Spleen (tissue), 11 donors: ENCODE results near the gene DAAM2. TPM values are rescaled to one million over a fixed set of nuclear protein-coding genes. Genes with fewer than 3 reads are reported as not detected.

Experiments used
- DNase-seq: peaks from one replicate; pipeline ENCODE4 v3.0.0-alpha.2; 2020
- H3K27ac ChIP-seq, 8 donors: fragments of 200-600 bp; sonication (generic) in 7 of 8; 1 replicate in 4 of 8; 2 replicates in 4 of 8; pipeline versions ENCODE4 v1.5.0 to v1.8.0; 2016 to 2021; ENCODE audit warnings: inconsistent platforms in 4 of 8, mild to moderate bottlenecking in 4 of 8, moderate library complexity in 1 of 8
- H3K27me3 ChIP-seq, 7 donors: fragments of 200-600 bp; sonication (generic) in 6 of 7; replicated peaks in 1 of 7; 1 replicate in 4 of 7; 2 replicates in 3 of 7; pipeline versions ENCODE4 v1.5.0 to v1.8.0; 2016 to 2021; ENCODE audit warnings: inconsistent platforms in 3 of 7, mild to moderate bottlenecking in 1 of 7
- H3K36me3 ChIP-seq, 6 donors: fragments of 200-600 bp; sonication (generic) in 5 of 6; 1 replicate in 4 of 6; 2 replicates in 2 of 6; pipeline versions ENCODE4 v1.5.0 to v1.8.0; 2016 to 2021; ENCODE audit warnings: inconsistent platforms in 2 of 6
- H3K4me1 ChIP-seq, 6 donors: fragments of 200-600 bp; sonication (generic) in 5 of 6; 1 replicate in 3 of 6; 2 replicates in 3 of 6; pipeline versions ENCODE4 v1.5.0 to v1.8.0; 2016 to 2021; ENCODE audit warnings: inconsistent platforms in 3 of 6
- H3K4me3 ChIP-seq, 8 donors: fragments of 200-600 bp; sonication (generic) in 7 of 8; 1 replicate in 4 of 8; 2 replicates in 4 of 8; pipeline versions ENCODE4 v1.5.0 to v1.8.0; 2016 to 2021; ENCODE audit warnings: inconsistent platforms in 4 of 8, mild to moderate bottlenecking in 4 of 8, moderate library complexity in 2 of 8
- H3K9me3 ChIP-seq, 8 donors: fragments of 200-600 bp; sonication (generic) in 7 of 8; 1 replicate in 4 of 8; 2 replicates in 4 of 8; pipeline versions ENCODE4 v1.5.0 to v1.8.0; 2016 to 2021; ENCODE audit warnings: inconsistent platforms in 4 of 8
- CTCF ChIP-seq, 11 experiments: fragments of 200-600 bp in 7 of 11; fragments of 450-650 bp in 4 of 11; sonication (generic) in 4 of 11; IDR thresholded peaks in 8 of 11; conservative IDR thresholded peaks in 3 of 11; 1 replicate in 7 of 11; 2 replicates in 4 of 11; pipeline versions ENCODE4 v1.4.0 to v1.8.0; 2016 to 2021; ENCODE audit warnings: antibody characterized with exemption in 11 of 11, inconsistent platforms in 4 of 11, mild to moderate bottlenecking in 1 of 11
- POLR2A ChIP-seq, 3 donors: fragments of 450-650 bp; IDR thresholded peaks; one replicate each; pipeline ENCODE4 v1.5.1; 2017; ENCODE audit warnings: antibody characterized with exemption in 3 of 3, mild to moderate bottlenecking in 1 of 3
- POLR2AphosphoS5 ChIP-seq, 3 donors: sonication (generic); formaldehyde crosslinking; IDR thresholded peaks; one replicate each; pipeline ENCODE4 v1.5.1; 2017; ENCODE audit warnings: antibody characterized with exemption in 3 of 3
- WGBS, 5 donors: extraction: QIAGEN DNeasy Blood & Tissue Kit in 3 of 5; methylation state at CpG; one replicate each; pipeline versions ENCODE4 v1.1.5 to v1.1.7; 2013 to 2018; 5-methylcytosine and 5-hydroxymethylcytosine counted together
- intact Hi-C: fragments of 100-400 bp; cut with DNase I; formaldehyde crosslinking; loops from one replicate; pipeline ENCODE4 v1.15.0; 2023; ENCODE audit warnings: low total_unique reads
- polyA plus RNA-seq, 3 donors: library from polyadenylated mRNA; stranded (reverse); fragments of 200-250 nt; gene quantifications; one replicate each; pipeline ENCODE4 v1.2.1, GENCODE V29; 2013
- total RNA-seq, 7 donors: library from RNA; depleted of rRNA in 3 of 7; stranded (reverse); fragments of >200 nt in 3 of 7; fragmentation: NEBNext Ultra II Directional in 4 of 7; extraction: Animal tissue kit (Norgen Biotek cat#: 25700) in 4 of 7; gene quantifications; one replicate each; pipeline versions ENCODE4 v1.1.0 to v1.2.1, GENCODE V29; 2016 to 2021
- donor health status: healthy with polysubstance abuse.
- donor health status: DM: no; HTN: no; CAD: no; lungs with moderate emphysema.
- donor health status: DM: no; HTN: no; CAD: no.
- donor health status: Bipolar disorder and iron deficiency.
- donor health status: healthy.
- donor health status: DM: no; HTN: no; CAD: no.
- donor health status: DM: yes; HTN: yes; CAD: no.

The DAAM2 gene
- total and polyA plus RNA-seq, 10 donors: 6.0 to 115 (median 73.8) TPM

GRCh38 chr6:39889229-39889628, 97.1 kb downstream of the DAAM2 start:
- Histone ChIP-seq H3K9me3 (no peaks in the 10 kb centered on the region), H3K36me3 (peaks cover 0 to 100% (median 0%) of the 10 kb centered on the region in 6 donors), H3K27me3 (peaks cover 0 to 20% (median 0%) of the 10 kb centered on the region in 7 donors), H3K4me3 (no peak overlapping the region), H3K4me1 (peaks cover 0 to 23% (median 3%) of the 10 kb centered on the region in 6 donors), H3K27ac (peak overlapping the region in 5 of 8 donors; percentile 22 to 72 (median 68))
- DNase-seq: no peak
- 64 to 83% (median 77%) methylated on average over 2 of the region's 2 CpGs for WGBS, 5 donors
- TF ChIP-seq POLR2AphosphoS5 (IDR thresholded peaks at IDR 0.05) (no peak), POLR2A (IDR thresholded peaks at IDR 0.05) (no peak), CTCF (IDR thresholded peaks at IDR 0.05 in 8 of 11, conservative IDR thresholded peaks at IDR 0.05 in 3 of 11) (no peak)
- intact Hi-C loops: no loop called here

- 82 to 91% (median 88%) methylated on average over 6 of the region's 6 CpGs for WGBS, 5 donors
- peak overlapping the region in 5 of 8 donors; percentile 5 to 37 (median 10) for H3K27ac ChIP-seq
- H3K4me1 ChIP-seq: peaks cover 0 to 23% (median 3%) of the 10 kb centered on the region in 6 donors
- DNase-seq: no peak
- H3K9me3 ChIP-seq: no peaks in the 10 kb centered on the region
- peaks cover 0 to 20% (median 0%) of the 10 kb centered on the region in 7 donors for H3K27me3 ChIP-seq
- peak in 1 of 3 donors; percentile 9 for TF ChIP-seq POLR2AphosphoS5 (IDR thresholded peaks at IDR 0.05)
- no peak for TF ChIP-seq CTCF (IDR thresholded peaks at IDR 0.05 in 8 of 11, conservative IDR thresholded peaks at IDR 0.05 in 3 of 11)
- no peak for TF ChIP-seq POLR2A (IDR thresholded peaks at IDR 0.05)
- peaks cover 0 to 100% (median under 1%) of the 10 kb centered on the region in 6 donors for H3K36me3 ChIP-seq
- H3K4me3 ChIP-seq: no peak overlapping the region
- intact Hi-C loops: loop anchor here (10.0 kb wide), 1 partner anchor 517 kb away; no protein-coding TSS in a partner anchor
Measured at GRCh38 chr6:39891353-39891752, 99.2 kb downstream of the DAAM2 start.

GRCh38 chr6:39891976-39892375, 99.8 kb downstream of the DAAM2 start:
- peaks cover 0 to 100% (median 2%) of the 10 kb centered on the region in 6 donors for H3K36me3 ChIP-seq
- DNase-seq: no peak
- H3K4me1 ChIP-seq: peaks cover 0 to 23% (median 3%) of the 10 kb centered on the region in 6 donors
- H3K27me3 ChIP-seq: peaks cover 0 to 24% (median 0%) of the 10 kb centered on the region in 7 donors
- H3K27ac ChIP-seq: peak overlapping the region in 5 of 8 donors; percentile 5 to 38 (median 17)
- no peaks in the 10 kb centered on the region for H3K9me3 ChIP-seq
- WGBS, 5 donors: 31 to 92% (median 62%) methylated on average over 4 of the region's 4 CpGs
- no peak overlapping the region for H3K4me3 ChIP-seq
- TF ChIP-seq POLR2AphosphoS5 (IDR thresholded peaks at IDR 0.05): no peak
- no peak for TF ChIP-seq POLR2A (IDR thresholded peaks at IDR 0.05)
- no peak for TF ChIP-seq CTCF (IDR thresholded peaks at IDR 0.05 in 8 of 11, conservative IDR thresholded peaks at IDR 0.05 in 3 of 11)
- intact Hi-C loops: loop anchor here (10.0 kb wide), 1 partner anchor 517 kb away; no protein-coding TSS in a partner anchor

GRCh38 chr6:39892490-39893129, 100.4 kb downstream of the DAAM2 start:
- H3K4me1 ChIP-seq: peaks cover 0 to 17% (median 2%) of the 10 kb centered on the region in 6 donors
- peaks cover 0 to 100% (median 2%) of the 10 kb centered on the region in 6 donors for H3K36me3 ChIP-seq
- H3K4me3 ChIP-seq: no peak overlapping the region
- DNase-seq: no peak
- no peaks in the 10 kb centered on the region for H3K9me3 ChIP-seq
- intact Hi-C loops: loop anchor here (10.0 kb wide), 1 partner anchor 518 kb away; no protein-coding TSS in a partner anchor
- TF ChIP-seq POLR2A (IDR thresholded peaks at IDR 0.05) (no peak), CTCF (IDR thresholded peaks at IDR 0.05 in 8 of 11, conservative IDR thresholded peaks at IDR 0.05 in 3 of 11) (peak in 10 of 11 experiments; percentile 13 to 69 (median 46))
- WGBS, 5 donors: 42 to 54% (median 48%) methylated on average over 2 of the region's 2 CpGs
- H3K27ac ChIP-seq: peak overlapping the region in 4 of 8 donors; percentile 8 to 38 (median 23)
- H3K27me3 ChIP-seq: peaks cover 0 to 18% (median 0%) of the 10 kb centered on the region in 7 donors
